ENCODE data around the gene SINHCAF. TPM values are rescaled to one million over a fixed set of nuclear protein-coding genes. Genes with fewer than 3 reads are reported as not detected.
A peak's percentile ranks its signal among the peaks of the same experiment; 100 is the strongest.
"Not testable (repeated sequence)": the region's sequence is repeated elsewhere in the genome, so short reads cannot be mapped to it uniquely, and the experiment has no call there.

Gene SINHCAF
- total RNA-seq, 1 donor from 2014 or later, result 136 TPM

- no peak for DNase-seq
Observed at GRCh38 chr12:31260840-31261239, 65.1 kb downstream of the SINHCAF start.

GRCh38 chr12:31259136-31259886 lies 66.6 kb downstream of the SINHCAF start:
- no peak for DNase-seq

GRCh38 chr12:31257784-31258183 lies 68.2 kb downstream of the SINHCAF start:
- no peak for DNase-seq

- peak; percentile 22 for DNase-seq
Observed at GRCh38 chr12:31251707-31252611, 74.0 kb downstream of the SINHCAF start.

- DNase-seq, result no peak
Observed at GRCh38 chr12:31250179-31250578, 75.8 kb downstream of the SINHCAF start.

GRCh38 chr12:31249356-31249755 lies 76.6 kb downstream of the SINHCAF start:
- DNase-seq, result no peak

GRCh38 chr12:31248815-31249214 lies 77.1 kb downstream of the SINHCAF start:
- DNase-seq, result no peak

- DNase-seq, result no peak
Observed at GRCh38 chr12:31248337-31248736, 77.6 kb downstream of the SINHCAF start.

GRCh38 chr12:31246470-31246850 lies 79.5 kb downstream of the SINHCAF start:
- no peak for DNase-seq

GRCh38 chr12:31245822-31246469 lies 80.0 kb downstream of the SINHCAF start:
- peak; percentile 9 for DNase-seq

- DNase-seq, result not testable (repeated sequence)
Observed at GRCh38 chr12:31242418-31242817, 83.5 kb downstream of the SINHCAF start.

- peak; percentile 74 for DNase-seq
Observed at GRCh38 chr12:31238764-31239387, 87.1 kb downstream of the SINHCAF start.

GRCh38 chr12:31238333-31238732 lies 87.6 kb downstream of the SINHCAF start:
- not testable (repeated sequence) for DNase-seq

- DNase-seq, result no peak
Observed at GRCh38 chr12:31236998-31237637, 88.8 kb downstream of the SINHCAF start.

- no peak for DNase-seq
Observed at GRCh38 chr12:31235868-31236395, 90.0 kb downstream of the SINHCAF start.

- DNase-seq, result peak; percentile 55
Observed at GRCh38 chr12:31234955-31235867, 90.7 kb downstream of the SINHCAF start.

- no peak for DNase-seq
Observed at GRCh38 chr12:31234053-31234840, 91.7 kb downstream of the SINHCAF start.

GRCh38 chr12:31233061-31233730 lies 92.8 kb downstream of the SINHCAF start:
- no peak for DNase-seq

- DNase-seq, result no peak
Observed at GRCh38 chr12:31232361-31232965, 93.5 kb downstream of the SINHCAF start.
